22Rv1 (cell line): ENCODE measurements around the gene SLC25A38.
"Not testable (repeated sequence)": the region's sequence is repeated elsewhere in the genome, so short reads cannot be mapped to it uniquely, and the experiment has no call there.

ENCODE experiments used
- H3K27ac ChIP-seq: fragments of 450-650 bp; 2 replicates; pipeline ENCODE4 v1.5.1; 2017
- CTCF ChIP-seq: fragments of 450-650 bp; IDR thresholded peaks from 2 replicates; pipeline ENCODE4 v1.5.1; 2017; ENCODE audit warnings: mild to moderate bottlenecking
- ZFX ChIP-seq: fragments of 450-650 bp; IDR thresholded peaks from 2 replicates; pipeline ENCODE4 v1.6.1; 2017; ENCODE audit warnings: antibody characterized with exemption, borderline replicate concordance

Gene SLC25A38

GRCh38 chr3:39344746-39345344 lies 38.3 kb upstream of the SLC25A38 start:
- TF ChIP-seq ZFX = no peak
- TF ChIP-seq CTCF = no peak
- no peak overlapping the region for H3K27ac ChIP-seq

GRCh38 chr3:39346785-39347585 lies 36.2 kb upstream of the SLC25A38 start:
- TF ChIP-seq CTCF (no peak), ZFX (no peak)
- no peak overlapping the region for H3K27ac ChIP-seq

- H3K27ac ChIP-seq = no peak overlapping the region
- TF ChIP-seq CTCF (no peak), ZFX (no peak)
Measured at GRCh38 chr3:39347586-39347876, 35.6 kb upstream of the SLC25A38 start.

GRCh38 chr3:39349080-39349479 lies 34.1 kb upstream of the SLC25A38 start:
- H3K27ac ChIP-seq = peak overlapping the region; percentile 56
- no peak for TF ChIP-seq CTCF
- TF ChIP-seq ZFX = no peak

- TF ChIP-seq ZFX (no peak), CTCF (no peak)
- H3K27ac ChIP-seq = no peak overlapping the region
Measured at GRCh38 chr3:39350714-39351113, 32.5 kb upstream of the SLC25A38 start.

- H3K27ac ChIP-seq = not testable (repeated sequence)
Measured at GRCh38 chr3:39351134-39351533, 32.0 kb upstream of the SLC25A38 start.

- not testable (repeated sequence) for H3K27ac ChIP-seq
Measured at GRCh38 chr3:39353168-39353927, 29.8 kb upstream of the SLC25A38 start.

GRCh38 chr3:39358333-39358732 lies 24.8 kb upstream of the SLC25A38 start:
- TF ChIP-seq ZFX (no peak), CTCF (no peak)
- no peak overlapping the region for H3K27ac ChIP-seq
